H1 (cell line): ENCODE measurements around the gene MAP2K7. TPM values are rescaled to one million over a fixed set of nuclear protein-coding genes. Genes with fewer than 3 reads are reported as not detected.
"Not testable (repeated sequence)": the region's sequence is repeated elsewhere in the genome, so short reads cannot be mapped to it uniquely, and the experiment has no call there.

Experiments
- CTCF ChIA-PET: fragments of 300-600 bp; sonication (Branson Sonifier 250); formaldehyde crosslinking; loops from one replicate; lab custom pipeline; 2021; ENCODE audit not compliant: partially characterized antibody; lab: Charles Lee
- POLR2A ChIA-PET: fragments of 300-600 bp; sonication (Branson Sonifier 250); formaldehyde crosslinking; loops from one replicate; lab custom pipeline; 2021; ENCODE audit warnings: inconsistent platforms; ENCODE audit not compliant: partially characterized antibody; lab: Charles Lee
- DNase-seq, 2 experiments: peaks; one replicate each; pipeline versions ENCODE4 v3.0.0 to v3.0.0-alpha.2; 2010 to 2022; ENCODE audit warnings: low spot score in 2 of 2, low read depth in 1 of 2, mixed read lengths in 1 of 2
- FAIRE-seq: peaks from 2 replicates; lab custom pipeline; 2011; peaks lifted over from hg19 to GRCh38; lab: Jason Lieb, UNC
- H2AFZ ChIP-seq: 2 replicates; pipeline ENCODE4 v1.8.1; 2012; ENCODE audit warnings: low read length, inconsistent platforms
- H2AK5ac ChIP-seq: 2 replicates; pipeline ENCODE4 v1.6.1; 2013; ENCODE audit warnings: low read depth, low read length
- H2BK120ac ChIP-seq: replicated peaks from 2 replicates; pipeline ENCODE3; 2013; ENCODE audit warnings: low read depth, low read length, inconsistent platforms
- H2BK12ac ChIP-seq: 2 replicates; pipeline ENCODE4 v1.6.1; 2013; ENCODE audit warnings: low read depth, low read length
- H2BK15ac ChIP-seq: 2 replicates; pipeline ENCODE4 v1.6.1; 2013; ENCODE audit warnings: low read length
- H2BK20ac ChIP-seq: 2 replicates; pipeline ENCODE4 v1.6.1; 2013; ENCODE audit warnings: low read length
- H2BK5ac ChIP-seq: 2 replicates; pipeline ENCODE4 v1.6.1; 2013; ENCODE audit warnings: low read depth, low read length
- H3K14ac ChIP-seq: 2 replicates; pipeline ENCODE4 v1.6.1; 2013; ENCODE audit warnings: inconsistent platforms; ENCODE audit not compliant: insufficient read length
- H3K18ac ChIP-seq: 2 replicates; pipeline ENCODE4 v1.6.1; 2013; ENCODE audit warnings: low read length; ENCODE audit errors: extremely low read depth
- H3K23ac ChIP-seq: 2 replicates; pipeline ENCODE4 v1.6.1; 2013; ENCODE audit warnings: inconsistent platforms; ENCODE audit not compliant: insufficient read length
- H3K23me2 ChIP-seq: 2 replicates; pipeline ENCODE4 v1.6.1; 2013; ENCODE audit warnings: low read depth, low read length
- H3K27ac ChIP-seq: 2 replicates; pipeline ENCODE4 v1.6.1; 2011; ENCODE audit warnings: low read depth, low read length, inconsistent platforms
- H3K27me3 ChIP-seq, 4 experiments: replicated peaks in 1 of 4; 1 replicate in 1 of 4; 2 replicates in 3 of 4; pipeline versions ENCODE4 v1.6.1 to v1.8.1; 2011 to 2013; ENCODE audit warnings: low read length in 3 of 4, mild to moderate bottlenecking in 3 of 4, inconsistent platforms in 2 of 4, mixed read lengths in 2 of 4, moderate library complexity in 1 of 4; ENCODE audit not compliant: control insufficient read depth in 3 of 4, insufficient read depth in 3 of 4; ENCODE audit errors: extremely low read depth in 1 of 4
- H3K36me3 ChIP-seq, 4 experiments: 2 replicates each; pipeline versions ENCODE4 v1.6.1 to v1.8.1; 2011 to 2013; ENCODE audit warnings: mild to moderate bottlenecking in 4 of 4, low read length in 3 of 4, moderate library complexity in 2 of 4, control low read depth in 1 of 4, inconsistent platforms in 1 of 4; ENCODE audit not compliant: insufficient read depth in 4 of 4, control insufficient read depth in 2 of 4
- H3K4ac ChIP-seq: replicated peaks from 2 replicates; pipeline ENCODE3; 2013; ENCODE audit warnings: low read length, low read depth, mixed read lengths, inconsistent platforms; ENCODE audit not compliant: insufficient read length
- H3K4me1 ChIP-seq, 4 experiments: replicated peaks in 1 of 4; 1 replicate in 1 of 4; 2 replicates in 3 of 4; pipeline versions ENCODE4 v1.6.1 to v1.8.1; 2011 to 2013; ENCODE audit warnings: low read length in 3 of 4, inconsistent platforms in 2 of 4, mixed read lengths in 1 of 4; ENCODE audit not compliant: insufficient read depth in 4 of 4, control insufficient read depth in 3 of 4
- H3K4me2 ChIP-seq, 2 experiments: 2 replicates each; pipeline versions ENCODE4 v1.6.1 to v1.8.1; 2011 to 2013; ENCODE audit warnings: low read depth in 2 of 2, low read length in 2 of 2, control low read depth in 1 of 2, inconsistent platforms in 1 of 2, mild to moderate bottlenecking in 1 of 2; ENCODE audit not compliant: insufficient read depth in 1 of 2
- H3K4me3 ChIP-seq, 4 experiments: fragments of 200-600, 300-600 bp in 1 of 4; sonication (generic), shearing (Covaris generic), sonication (Bioruptor Twin) in 1 of 4; 2 replicates each; pipeline versions ENCODE4 v1.5.1 to v1.8.1; 2011 to 2016; ENCODE audit warnings: low read length in 4 of 4, low read depth in 3 of 4, control low read depth in 2 of 4, inconsistent platforms in 2 of 4, mild to moderate bottlenecking in 2 of 4, mixed read lengths in 1 of 4, moderate library complexity in 1 of 4; ENCODE audit not compliant: insufficient read depth in 2 of 4; ENCODE audit errors: extremely low read depth in 1 of 4
- H3K56ac ChIP-seq: replicated peaks from 2 replicates; pipeline ENCODE3; 2013; ENCODE audit warnings: low read depth, mild to moderate bottlenecking, mixed read lengths, low read length, inconsistent platforms; ENCODE audit not compliant: insufficient read length
- H3K79me1 ChIP-seq: 2 replicates; pipeline ENCODE4 v1.6.1; 2013; ENCODE audit warnings: low read depth, low read length, control low read depth
- H3K79me2 ChIP-seq, 2 experiments: 2 replicates each; pipeline versions ENCODE4 v1.6.1 to v1.8.1; 2012 to 2013; ENCODE audit warnings: low read length in 2 of 2, mild to moderate bottlenecking in 2 of 2, inconsistent platforms in 1 of 2; ENCODE audit not compliant: insufficient read depth in 2 of 2, control insufficient read depth in 1 of 2
- H3K9ac ChIP-seq, 4 experiments: replicated peaks in 1 of 4; 1 replicate in 1 of 4; 2 replicates in 3 of 4; pipeline versions ENCODE4 v1.6.1 to v1.8.1; 2011 to 2013; ENCODE audit warnings: low read depth in 3 of 4, low read length in 3 of 4, control low read depth in 2 of 4, mild to moderate bottlenecking in 2 of 4, moderate library complexity in 2 of 4, inconsistent platforms in 1 of 4; ENCODE audit errors: extremely low read depth in 1 of 4
- H3K9me3 ChIP-seq, 2 experiments: 2 replicates each; pipeline versions ENCODE4 v1.6.1 to v1.8.1; 2012 to 2013; ENCODE audit warnings: mild to moderate bottlenecking in 2 of 2, moderate library complexity in 2 of 2, control low read depth in 1 of 2, inconsistent platforms in 1 of 2, low read depth in 1 of 2, low read length in 1 of 2, mixed read lengths in 1 of 2; ENCODE audit not compliant: insufficient read depth in 2 of 2
- H4K20me1 ChIP-seq, 2 experiments: replicated peaks in 1 of 2; 2 replicates each; pipeline versions ENCODE3 to v1.8.1; 2011 to 2013; ENCODE audit warnings: inconsistent platforms in 2 of 2, low read length in 2 of 2, mild to moderate bottlenecking in 1 of 2; ENCODE audit not compliant: insufficient read depth in 2 of 2, control insufficient read depth in 1 of 2
- H4K5ac ChIP-seq: 2 replicates; pipeline ENCODE4 v1.6.1; 2013; ENCODE audit warnings: low read length, low read depth, mixed read lengths, inconsistent platforms; ENCODE audit not compliant: insufficient read length
- H4K8ac ChIP-seq: 2 replicates; pipeline ENCODE4 v1.8.0; 2013; ENCODE audit warnings: mild to moderate bottlenecking, moderate library complexity, low read length, inconsistent platforms; ENCODE audit not compliant: insufficient read depth; ENCODE audit errors: extremely low read depth
- H4K91ac ChIP-seq: replicated peaks from 2 replicates; pipeline ENCODE3; 2013; ENCODE audit warnings: low read length, mixed read lengths, inconsistent platforms; ENCODE audit not compliant: insufficient read length
- WGBS, 2 experiments: shearing (Covaris generic) in 1 of 2; methylation state at CpG; one replicate each; pipeline versions ENCODE4 v1.1.6 to v1.1.7; 2013 to 2015; ENCODE audit warnings: low lambda C conversion rate in 2 of 2, mixed read lengths in 2 of 2, inconsistent platforms in 1 of 2, low coverage in 1 of 2, missing lambda C conversion rate in 1 of 2; ENCODE audit not compliant: insufficient replicate concordance in 2 of 2, insufficient coverage in 1 of 2, insufficient read length in 1 of 2; ENCODE audit errors: extremely low coverage in 1 of 2, missing lambda C conversion rate in 1 of 2; 5-methylcytosine and 5-hydroxymethylcytosine counted together
- polyA plus RNA-seq, 7 experiments: library from polyadenylated mRNA; depleted of rRNA in 3 of 7; stranded (reverse) in 5 of 7; unstranded in 2 of 7; fragments of >200 nt in 5 of 7; fragments of 200-250 nt in 2 of 7; gene quantifications; 1 replicate in 5 of 7; 2 replicates in 1 of 7; 4 replicates in 1 of 7; pipeline versions ENCODE4 v1.2.1 to v1.2.3, GENCODE V29; 2011 to 2013; ENCODE audit warnings: missing spikeins in 2 of 7, mixed read lengths in 2 of 7
- total RNA-seq: library from RNA; stranded (reverse); fragmentation: NEBNext Ultra II Directional; extraction: Animal tissue kit (Norgen Biotek cat#: 25700); gene quantifications from 2 replicates; pipeline ENCODE4 v1.2.1, GENCODE V29; 2021

Gene MAP2K7
- total and polyA plus RNA-seq, 2 of the 8 experiments (the other 6 are each of a cell fraction or from before 2014, with no cell fraction given) = 8.9 to 38.3 TPM

DNA sequence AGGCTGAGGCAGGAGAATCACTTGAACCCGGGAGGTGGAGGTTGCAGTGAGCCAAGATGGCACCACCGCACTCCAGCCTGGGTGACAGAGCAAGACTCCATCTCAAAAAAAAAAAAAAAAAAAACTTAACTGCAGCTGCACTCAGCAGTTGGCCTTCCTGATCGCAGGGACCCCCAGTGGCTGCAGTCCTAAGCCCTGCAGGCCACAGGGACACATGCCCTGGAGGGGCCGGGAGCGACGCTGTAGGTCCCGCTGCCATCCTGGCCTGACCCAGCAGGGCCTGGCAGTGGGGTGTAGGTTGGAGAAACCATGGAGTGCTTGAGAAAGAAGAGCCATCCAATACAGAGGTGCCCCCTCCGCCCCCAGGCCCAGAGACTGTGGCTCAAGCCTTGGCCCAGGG lies 44.6 kb upstream of the MAP2K7 start:
- 0 out of 2 replicates have a peak overlapping the region, but pooled peaks have one; percentile 25 for H2BK15ac ChIP-seq
- H3K56ac ChIP-seq, H3K79me1 ChIP-seq, H3K9ac ChIP-seq, H4K20me1 ChIP-seq, H2BK20ac ChIP-seq, H3K23ac ChIP-seq, FAIRE-seq, H3K4me2 ChIP-seq, H2BK120ac ChIP-seq, H4K5ac ChIP-seq, H3K14ac ChIP-seq, H3K4ac ChIP-seq, H4K91ac ChIP-seq, H3K9me3 ChIP-seq, H3K79me2 ChIP-seq, H3K4me3 ChIP-seq, H2AFZ ChIP-seq, H3K27ac ChIP-seq, H2BK5ac ChIP-seq, DNase-seq, H3K36me3 ChIP-seq, H4K8ac ChIP-seq, H3K18ac ChIP-seq: not testable (repeated sequence)
- 97% methylated on average over 7 of the region's 8 CpGs; no CpG with 5 or more reads in 1 of the 2 experiments for WGBS, 2 experiments
- peaks cover 15% of the 10 kb centered on the region; the same call in 1 of the 2 replicates for H3K23me2 ChIP-seq
- H2AK5ac ChIP-seq = peak overlapping the region; percentile 70; the same call in 1 of the 2 replicates
- POLR2A ChIA-PET = interaction anchor here (1.2 to 3.1 kb wide), 3 partner anchors 10 to 61 kb away, joined by 3 to 14 read pairs (median 10); partner anchors contain the start of gene SNAPC2
- H3K27me3 ChIP-seq = peaks cover 8 to 25% (median 19%) of the 10 kb centered on the region in 4 experiments
- CTCF ChIA-PET = interaction anchor here (1.1 to 11.2 kb wide), 4 partner anchors 10 to 68 kb away, joined by 3 to 112 read pairs (median 13); partner anchors contain the start of genes SNAPC2 and TGFBR3L
- H2BK12ac ChIP-seq = peak overlapping the region; percentile 63; the same call in 1 of the 2 replicates
- H3K4me1 ChIP-seq = peaks cover 4 to 31% (median 20%) of the 10 kb centered on the region in 4 experiments; a peak in 6 of 7 replicates
